Activated T-cell treated with anti-CD3 and anti-CD28 coated beads for 1 hour (primary cell): Measurements from ENCODE around the gene HIPK4.
"Not testable (repeated sequence)": the region's sequence is repeated elsewhere in the genome, so short reads cannot be mapped to it uniquely, and the experiment has no call there.

Source experiments
- DNase-seq: peaks from one replicate; pipeline ENCODE4 v3.0.0-alpha.2; 2020; ENCODE audit warnings: low read depth

Gene HIPK4

DNA sequence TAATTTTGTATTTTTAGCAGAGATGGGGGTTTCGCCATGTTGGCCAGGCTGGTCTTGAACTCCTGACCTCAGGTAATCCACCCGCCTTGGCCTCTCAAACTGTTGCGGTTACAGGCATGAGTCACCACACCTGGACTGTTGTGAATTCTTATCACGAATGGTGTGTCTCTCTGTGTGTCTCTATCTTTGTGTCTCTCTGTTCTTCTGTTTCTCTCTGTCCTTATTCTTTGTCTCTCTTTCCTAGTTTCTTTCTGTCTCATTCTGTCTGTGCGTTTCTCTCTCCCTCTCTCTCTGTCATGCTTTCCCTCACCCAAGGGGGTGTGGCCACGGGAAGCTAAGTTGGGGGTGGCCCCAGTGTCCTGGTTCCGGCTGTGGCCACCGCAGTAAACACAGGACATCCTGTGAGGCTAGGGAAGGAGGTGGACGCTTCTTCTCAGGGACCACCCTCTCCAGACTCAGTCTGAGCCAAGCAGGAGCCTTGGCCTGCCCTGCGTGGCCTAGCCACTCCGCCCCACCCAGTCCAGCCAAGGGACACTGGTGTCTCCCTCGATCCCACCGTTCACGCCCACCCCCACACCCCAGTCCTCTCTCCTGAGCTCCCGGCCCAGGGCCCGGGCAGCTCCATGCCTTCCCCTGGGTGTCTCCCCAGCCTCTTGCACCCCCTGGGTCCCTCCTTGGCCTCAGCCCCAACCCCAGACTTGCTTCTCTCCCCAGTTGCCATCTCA, 27.1 kb upstream of the HIPK4 start:
- no peak for DNase-seq

- DNase-seq, result no peak
Measured at GRCh38 chr19:40415768-40416167, 25.8 kb upstream of the HIPK4 start.

- DNase-seq, result no peak
Measured at GRCh38 chr19:40414542-40415535, 24.9 kb upstream of the HIPK4 start.

- DNase-seq, result no peak
Measured at GRCh38 chr19:40413291-40413845, 23.4 kb upstream of the HIPK4 start, which contains the start of gene PRX. Gene PRX, minus strand, starts transcription at chr19:40413378. Its CDS starts 5,446 bp downstream, at chr19:40407932.

DNA sequence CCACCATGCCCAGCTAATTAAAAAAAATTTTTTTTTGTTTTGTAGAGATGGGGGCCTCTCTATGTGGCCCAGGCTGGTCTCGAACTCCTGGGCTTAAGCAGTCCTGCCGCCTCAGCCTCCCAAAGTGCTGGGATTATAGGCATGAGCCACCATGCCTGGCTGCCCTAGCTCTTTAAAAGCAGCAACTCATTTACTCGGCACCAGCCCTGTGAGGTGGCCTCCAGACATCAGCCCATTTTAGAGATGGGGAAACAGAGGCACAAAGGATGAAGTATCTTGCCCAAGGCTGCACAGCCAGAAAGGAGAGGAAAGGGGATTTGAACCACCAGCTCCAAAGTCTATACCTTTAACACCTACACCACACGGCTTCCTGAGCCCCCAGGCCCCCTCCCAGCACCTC, 22.9 kb upstream of the HIPK4 start:
- no peak for DNase-seq

- DNase-seq, result no peak
Measured at GRCh38 chr19:40411958-40412499, 22.0 kb upstream of the HIPK4 start.

GRCh38 chr19:40411125-40411842, 21.3 kb upstream of the HIPK4 start:
- no peak for DNase-seq

GRCh38 chr19:40410030-40410389, 20.0 kb upstream of the HIPK4 start:
- DNase-seq, result no peak

DNA sequence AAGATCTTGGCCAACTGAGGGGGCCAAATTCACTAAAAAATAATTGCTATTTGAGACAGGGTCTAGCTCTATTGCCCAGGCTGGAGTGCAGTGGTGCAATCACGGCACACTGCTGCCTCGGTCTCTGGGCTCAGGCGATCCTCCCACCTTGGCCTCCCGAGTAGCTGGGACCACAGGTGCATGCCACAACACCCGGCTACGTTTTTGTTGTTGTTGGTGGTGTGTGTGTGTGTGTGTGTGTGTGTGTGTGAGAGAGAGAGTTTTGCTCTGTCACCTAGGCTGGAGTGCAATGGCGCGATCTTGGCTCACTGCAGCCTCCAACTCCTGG, 18.6 kb upstream of the HIPK4 start:
- not testable (repeated sequence) for DNase-seq

- DNase-seq, result no peak
Measured at GRCh38 chr19:40407714-40408597, 18.0 kb upstream of the HIPK4 start.

DNA sequence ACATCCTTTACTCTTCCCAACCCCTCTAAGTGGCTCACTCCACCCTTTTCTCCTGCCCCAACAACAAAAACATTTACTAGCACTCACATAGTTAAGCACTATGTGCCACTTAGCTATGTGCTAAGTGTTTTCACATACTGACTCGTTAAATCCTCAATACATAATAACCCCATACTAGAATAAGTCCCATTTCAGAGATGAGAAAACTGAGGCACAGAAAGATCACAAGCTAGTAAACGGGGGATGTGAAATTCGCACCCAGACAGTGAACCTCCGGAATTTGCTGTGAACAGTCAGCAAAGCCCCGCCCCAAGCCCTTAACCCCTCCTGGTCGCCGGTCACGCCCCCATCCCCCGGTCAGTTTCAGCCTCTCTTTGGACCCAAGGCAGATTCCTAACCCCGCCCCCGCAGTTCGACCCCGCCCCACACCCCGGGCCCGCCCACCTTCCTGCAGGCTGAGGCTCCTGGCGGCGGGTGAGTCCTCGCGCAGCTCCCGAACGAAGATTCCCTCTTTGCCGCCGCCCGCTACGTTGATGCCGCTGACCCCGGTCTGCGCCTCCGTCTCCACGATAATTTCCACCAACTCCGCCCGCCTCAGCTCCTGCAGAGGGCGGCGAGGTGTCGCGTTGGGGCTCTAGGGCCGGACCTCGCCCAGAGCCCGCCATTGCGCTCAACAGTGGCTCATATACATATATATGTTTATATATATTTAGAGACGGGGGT, 13.4 kb upstream of the HIPK4 start:
- peak; percentile 60 for DNase-seq

- DNase-seq, result no peak
Measured at GRCh38 chr19:40400559-40400958, 10.6 kb upstream of the HIPK4 start.

- DNase-seq, result peak; percentile 47
Measured at GRCh38 chr19:40398417-40399131, 8.6 kb upstream of the HIPK4 start.

GRCh38 chr19:40397568-40397906, 7.6 kb upstream of the HIPK4 start:
- no peak for DNase-seq

DNA sequence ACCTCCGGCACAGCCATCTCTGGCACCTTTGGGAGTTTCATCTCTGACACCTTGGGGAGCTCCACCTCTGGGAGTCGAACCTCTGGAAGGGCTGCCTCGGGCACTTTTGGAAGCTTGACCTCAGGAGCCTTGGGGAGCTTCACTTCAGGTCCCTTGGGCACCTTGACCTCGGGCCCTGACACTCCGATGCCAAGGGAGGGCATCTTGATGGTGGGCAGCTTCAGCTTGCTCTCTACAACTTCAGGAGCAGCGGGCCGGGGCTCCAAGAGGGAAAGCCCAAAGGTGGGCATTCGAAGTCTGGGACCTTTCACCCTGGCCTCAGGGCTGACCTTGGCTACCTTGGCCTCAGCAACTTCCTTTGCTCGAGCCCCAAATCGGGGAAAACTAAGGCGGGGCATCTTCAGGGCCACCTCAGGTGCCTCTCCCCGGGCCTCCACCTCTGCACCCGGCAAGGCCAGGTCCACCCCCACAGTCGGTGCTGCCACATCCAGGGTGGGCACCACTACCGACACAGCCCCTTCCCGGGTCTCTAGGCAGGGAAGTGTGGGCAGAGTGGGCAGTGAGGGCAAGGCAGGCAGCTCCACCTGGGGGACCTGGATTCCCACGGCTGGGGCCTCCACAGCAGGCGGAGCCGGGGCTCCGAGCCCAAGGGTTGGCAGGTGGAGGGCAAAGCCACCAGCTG, 7.0 kb upstream of the HIPK4 start:
- DNase-seq, result no peak

- DNase-seq, result no peak
Measured at GRCh38 chr19:40395956-40396355, 6.0 kb upstream of the HIPK4 start.

DNA sequence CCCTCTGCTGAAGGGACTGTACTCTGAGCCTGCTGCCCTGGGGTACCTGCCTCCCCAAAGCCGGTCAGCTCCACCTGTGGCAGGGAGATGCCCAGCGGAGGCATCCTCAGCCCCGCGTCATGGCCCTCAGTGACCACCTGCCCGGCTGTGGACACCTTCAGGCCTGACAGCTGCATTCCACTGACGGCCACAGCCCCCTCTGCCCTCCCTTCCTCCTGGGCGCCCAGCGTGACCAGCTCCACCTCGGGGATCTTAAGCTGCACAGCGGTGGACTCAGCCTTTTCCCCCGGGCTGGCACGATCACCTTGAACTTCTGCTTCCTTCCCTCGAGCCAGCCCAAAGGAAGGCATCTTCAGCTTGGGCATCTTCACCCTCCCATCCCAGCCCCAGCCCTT, 4.8 kb upstream of the HIPK4 start:
- no peak for DNase-seq

GRCh38 chr19:40393894-40394815, 4.2 kb upstream of the HIPK4 start:
- no peak for DNase-seq
